Stomach (tissue), 9 donors: ENCODE measurements around the gene CDK5. TPM values are rescaled to one million over a fixed set of nuclear protein-coding genes. Genes with fewer than 3 reads are reported as not detected.

Experiments used
- DNase-seq, 2 donors: peaks; one replicate each; pipeline versions ENCODE4 v3.0.0 to v3.0.0-alpha.2; 2013 to 2019
- H3K27ac ChIP-seq, 5 donors: fragments of 200-600 bp in 4 of 5; sonication (generic) in 4 of 5; one replicate each; pipeline ENCODE4 v1.5.1; 2013 to 2019; ENCODE audit warnings: mild to moderate bottlenecking in 1 of 5, moderate library complexity in 1 of 5
- H3K27me3 ChIP-seq, 3 donors: fragments of 200-600 bp; sonication (generic); one replicate each; pipeline ENCODE4 v1.5.1; 2017 to 2019; ENCODE audit warnings: mixed run types in 1 of 3
- H3K36me3 ChIP-seq, 4 donors: fragments of 200-600 bp; sonication (generic); 1 replicate in 3 of 4; 2 replicates in 1 of 4; pipeline ENCODE4 v1.5.1; 2016 to 2019
- H3K4me1 ChIP-seq, 4 donors: fragments of 200-600 bp; sonication (generic); one replicate each; pipeline ENCODE4 v1.5.1; 2016 to 2019
- H3K4me3 ChIP-seq, 4 donors: fragments of 200-600 bp; sonication (generic) in 3 of 4; one replicate each; pipeline ENCODE4 v1.5.1; 2016 to 2019; ENCODE audit warnings: mild to moderate bottlenecking in 1 of 4
- H3K9me3 ChIP-seq, 4 donors: fragments of 200-600 bp; sonication (generic); one replicate each; pipeline ENCODE4 v1.5.1; 2016 to 2019
- EP300 ChIP-seq: sonication (generic); formaldehyde crosslinking; IDR thresholded peaks from one replicate; pipeline ENCODE4 v1.6.1; 2017; ENCODE audit warnings: antibody characterized with exemption
- POLR2A ChIP-seq, 4 donors: fragments of 450-650 bp; IDR thresholded peaks; one replicate each; pipeline ENCODE4 v1.6.1; 2016; ENCODE audit warnings: antibody characterized with exemption in 4 of 4, control low read depth in 2 of 4, mild to moderate bottlenecking in 1 of 4, moderate library complexity in 1 of 4
- POLR2AphosphoS5 ChIP-seq, 3 donors: sonication (generic); formaldehyde crosslinking; IDR thresholded peaks; one replicate each; pipeline ENCODE4 v1.6.1; 2016; ENCODE audit warnings: antibody characterized with exemption in 3 of 3
- WGBS, 5 donors: extraction: QIAGEN DNeasy Blood & Tissue Kit in 3 of 5; methylation state at CpG; one replicate each; pipeline versions ENCODE4 v1.1.5 to v1.1.7; 2013 to 2018; 5-methylcytosine and 5-hydroxymethylcytosine counted together
- intact Hi-C: fragments of 100-400 bp; cut with DNase I; formaldehyde crosslinking; loops from one replicate; pipeline ENCODE4 v1.15.1; 2023; ENCODE audit warnings: low total_unique reads
- polyA plus RNA-seq, 3 donors: library from polyadenylated mRNA; stranded (reverse); fragments of 200-250 nt; gene quantifications; one replicate each; pipeline ENCODE4 v1.2.3, GENCODE V29; 2013
- total RNA-seq, 5 donors: library from RNA; depleted of rRNA; stranded (reverse); fragments of >200 nt; gene quantifications; one replicate each; pipeline versions ENCODE4 v1.1.0 to v1.2.3, GENCODE V29; 2014 to 2016
- TF ChIP-seq, protein P1 (sequence below), 7 experiments: fragments of 450-650 bp in 4 of 7; fragments of 200-600 bp in 3 of 7; sonication (generic) in 3 of 7; IDR thresholded peaks; one replicate each; pipeline ENCODE4 v1.5.1; 2016 to 2019; ENCODE audit warnings: antibody characterized with exemption in 7 of 7, control low read depth in 2 of 7, mild to moderate bottlenecking in 1 of 7
- donor health status: healthy with polysubstance abuse.
- donor health status: Bipolar disorder and iron deficiency.
- donor health status: healthy.

The CDK5 gene
- total and polyA plus RNA-seq, 8 donors, result 0.87 to 46.1 (median 11.8) TPM; not detected in 1

DNA sequence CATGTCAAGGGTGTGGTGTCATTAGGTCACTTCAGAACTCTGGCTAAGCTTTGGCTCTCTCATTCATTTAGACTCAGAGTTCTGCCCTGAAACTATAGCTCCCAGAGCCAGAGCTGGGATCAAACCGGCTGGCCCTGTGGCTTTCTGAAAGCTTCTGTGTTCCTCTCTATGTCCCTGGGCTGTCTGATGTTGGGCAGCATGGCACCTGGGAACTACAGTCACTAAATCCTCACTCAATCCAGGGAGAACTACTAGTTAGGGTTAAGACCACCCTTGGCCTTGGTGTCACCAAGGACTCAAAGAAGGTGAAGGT, 46.6 kb downstream of the CDK5 start:
- 50 to 86% (median 60%) methylated on average over 1 of the region's 1 CpG for WGBS, 5 donors
- Histone ChIP-seq H3K27me3 (peaks cover 0 to 84% (median 21%) of the 10 kb centered on the region in 3 donors), H3K36me3 (no peaks in the 10 kb centered on the region), H3K4me1 (peaks cover 14 to 64% (median 48%) of the 10 kb centered on the region in 4 donors), H3K9me3 (no peaks in the 10 kb centered on the region), H3K4me3 (no peak overlapping the region), H3K27ac (peak overlapping the region in 1 of 5 donors; percentile 10)
- DNase-seq, result no peak
- TF ChIP-seq EP300 (no peak), POLR2AphosphoS5 (IDR thresholded peaks at IDR 0.05) (no peak), POLR2A (IDR thresholded peaks at IDR 0.05) (no peak)
- TF ChIP-seq, protein P1, sequence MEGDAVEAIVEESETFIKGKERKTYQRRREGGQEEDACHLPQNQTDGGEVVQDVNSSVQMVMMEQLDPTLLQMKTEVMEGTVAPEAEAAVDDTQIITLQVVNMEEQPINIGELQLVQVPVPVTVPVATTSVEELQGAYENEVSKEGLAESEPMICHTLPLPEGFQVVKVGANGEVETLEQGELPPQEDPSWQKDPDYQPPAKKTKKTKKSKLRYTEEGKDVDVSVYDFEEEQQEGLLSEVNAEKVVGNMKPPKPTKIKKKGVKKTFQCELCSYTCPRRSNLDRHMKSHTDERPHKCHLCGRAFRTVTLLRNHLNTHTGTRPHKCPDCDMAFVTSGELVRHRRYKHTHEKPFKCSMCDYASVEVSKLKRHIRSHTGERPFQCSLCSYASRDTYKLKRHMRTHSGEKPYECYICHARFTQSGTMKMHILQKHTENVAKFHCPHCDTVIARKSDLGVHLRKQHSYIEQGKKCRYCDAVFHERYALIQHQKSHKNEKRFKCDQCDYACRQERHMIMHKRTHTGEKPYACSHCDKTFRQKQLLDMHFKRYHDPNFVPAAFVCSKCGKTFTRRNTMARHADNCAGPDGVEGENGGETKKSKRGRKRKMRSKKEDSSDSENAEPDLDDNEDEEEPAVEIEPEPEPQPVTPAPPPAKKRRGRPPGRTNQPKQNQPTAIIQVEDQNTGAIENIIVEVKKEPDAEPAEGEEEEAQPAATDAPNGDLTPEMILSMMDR (IDR thresholded peaks at IDR 0.05), result no peak
- intact Hi-C loops, result no loop called here

DNA sequence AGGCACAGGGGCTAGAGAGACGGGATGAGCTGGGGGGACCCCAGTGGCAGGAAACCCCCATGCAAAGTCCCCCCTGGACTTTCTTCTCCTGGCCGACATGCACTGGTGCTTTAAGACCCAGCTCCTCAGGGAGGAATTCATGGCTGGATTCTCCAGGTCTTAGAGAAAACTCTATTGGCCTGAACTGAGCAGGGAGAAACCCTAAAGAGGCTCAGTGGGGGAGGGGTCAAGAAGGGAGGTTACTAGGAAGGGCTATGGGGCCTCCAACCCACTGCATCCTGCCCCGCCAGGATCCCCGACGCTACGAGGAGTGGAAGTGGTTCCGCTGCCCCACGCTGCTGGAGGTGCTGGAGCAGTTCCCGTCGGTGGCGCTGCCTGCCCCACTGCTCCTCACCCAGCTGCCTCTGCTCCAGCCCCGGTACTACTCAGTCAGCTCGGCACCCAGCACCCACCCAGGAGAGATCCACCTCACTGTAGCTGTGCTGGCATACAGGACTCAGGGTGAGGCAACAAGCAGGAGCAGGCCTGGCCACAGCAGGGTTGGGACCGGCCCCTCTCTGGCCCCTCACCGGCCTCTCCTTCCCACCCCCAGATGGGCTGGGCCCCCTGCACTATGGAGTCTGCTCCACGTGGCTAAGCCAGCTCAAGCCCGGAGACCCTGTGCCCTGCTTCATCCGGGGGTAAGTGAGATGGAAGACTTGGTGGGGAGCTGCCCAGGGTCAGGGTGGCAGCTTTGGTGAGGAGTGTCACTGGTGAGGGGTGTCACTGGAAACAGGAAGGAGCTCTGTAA, 47.2 kb downstream of the CDK5 start:
- peak overlapping the region in 1 of 5 donors; percentile 10 for H3K27ac ChIP-seq
- H3K27me3 ChIP-seq, result peaks cover 0 to 79% (median 21%) of the 10 kb centered on the region in 3 donors
- TF ChIP-seq, protein P1 (IDR thresholded peaks at IDR 0.05), result no peak
- TF ChIP-seq EP300 (no peak), POLR2AphosphoS5 (IDR thresholded peaks at IDR 0.05) (no peak), POLR2A (IDR thresholded peaks at IDR 0.05) (no peak)

GRCh38 chr7:151010037-151010306, 47.7 kb downstream of the CDK5 start:
- H3K4me3 ChIP-seq, result no peak overlapping the region
- H3K4me1 ChIP-seq, result peaks cover 14 to 64% (median 48%) of the 10 kb centered on the region in 4 donors
- intact Hi-C loops, result no loop called here
- H3K9me3 ChIP-seq, result no peaks in the 10 kb centered on the region
- WGBS, 5 donors, result 27 to 45% (median 32%) methylated on average over 7 of the region's 7 CpGs
- peaks cover 0 to 73% (median 21%) of the 10 kb centered on the region in 3 donors for H3K27me3 ChIP-seq
- DNase-seq, result no peak
- no peaks in the 10 kb centered on the region for H3K36me3 ChIP-seq
- no peak overlapping the region for H3K27ac ChIP-seq
- TF ChIP-seq POLR2A (IDR thresholded peaks at IDR 0.05), result no peak
- TF ChIP-seq POLR2AphosphoS5 (IDR thresholded peaks at IDR 0.05), result no peak
- no peak for TF ChIP-seq EP300
- TF ChIP-seq, protein P1 (IDR thresholded peaks at IDR 0.05), result no peak

More for the DNA sequence above, 47.2 kb downstream of the CDK5 start:
- Histone ChIP-seq H3K36me3 (no peaks in the 10 kb centered on the region), H3K9me3 (no peaks in the 10 kb centered on the region), H3K4me3 (no peak overlapping the region), H3K4me1 (peaks cover 14 to 64% (median 48%) of the 10 kb centered on the region in 4 donors)
- intact Hi-C loops, result no loop called here
- 28 to 40% (median 30%) methylated on average over 12 to 18 of the region's 18 CpGs for WGBS, 5 donors
- DNase-seq, result peak in 1 of 2 donors; percentile 83

GRCh38 chr7:151009327-151010036, 48.2 kb downstream of the CDK5 start:
- intact Hi-C loops, result no loop called here
- H3K27ac ChIP-seq, result no peak overlapping the region
- WGBS, 5 donors, result 36 to 76% (median 62%) methylated on average over 7 to 22 of the region's 22 CpGs

More at GRCh38 chr7:151009327-151010036, 48.2 kb downstream of the CDK5 start:
- H3K4me3 ChIP-seq, result no peak overlapping the region
- H3K27me3 ChIP-seq, result peaks cover 0 to 68% (median 21%) of the 10 kb centered on the region in 3 donors
- no peak for DNase-seq
- no peaks in the 10 kb centered on the region for H3K9me3 ChIP-seq
- peaks cover 14 to 64% (median 48%) of the 10 kb centered on the region in 4 donors for H3K4me1 ChIP-seq
- no peaks in the 10 kb centered on the region for H3K36me3 ChIP-seq
- no peak for TF ChIP-seq POLR2AphosphoS5 (IDR thresholded peaks at IDR 0.05)
- TF ChIP-seq, protein P1 (IDR thresholded peaks at IDR 0.05), result no peak
